Astrocyte of the spinal cord (primary cell): ENCODE results near the gene AKT2.
"Not testable (repeated sequence)": the region's sequence is repeated elsewhere in the genome, so short reads cannot be mapped to it uniquely, and the experiment has no call there.

Source experiments
- DNase-seq: peaks from one replicate; pipeline ENCODE4 v3.0.0; 2011; ENCODE audit warnings: low read depth, low spot score
- H3K4me3 ChIP-seq: 2 replicates; pipeline ENCODE4 v1.5.1; 2011; ENCODE audit warnings: low read depth, mild to moderate bottlenecking, low read length, moderate library complexity
- CTCF ChIP-seq: IDR thresholded peaks from 2 replicates; pipeline ENCODE4 v1.5.1; 2012; ENCODE audit warnings: low read depth, mild to moderate bottlenecking, low read length, inconsistent platforms
- in situ Hi-C: cut with HindIII; loops from 2 replicates; pipeline ENCODE4 v1.10.0; 2017; ENCODE audit warnings: low sequenced_read_pairs

Gene AKT2

DNA sequence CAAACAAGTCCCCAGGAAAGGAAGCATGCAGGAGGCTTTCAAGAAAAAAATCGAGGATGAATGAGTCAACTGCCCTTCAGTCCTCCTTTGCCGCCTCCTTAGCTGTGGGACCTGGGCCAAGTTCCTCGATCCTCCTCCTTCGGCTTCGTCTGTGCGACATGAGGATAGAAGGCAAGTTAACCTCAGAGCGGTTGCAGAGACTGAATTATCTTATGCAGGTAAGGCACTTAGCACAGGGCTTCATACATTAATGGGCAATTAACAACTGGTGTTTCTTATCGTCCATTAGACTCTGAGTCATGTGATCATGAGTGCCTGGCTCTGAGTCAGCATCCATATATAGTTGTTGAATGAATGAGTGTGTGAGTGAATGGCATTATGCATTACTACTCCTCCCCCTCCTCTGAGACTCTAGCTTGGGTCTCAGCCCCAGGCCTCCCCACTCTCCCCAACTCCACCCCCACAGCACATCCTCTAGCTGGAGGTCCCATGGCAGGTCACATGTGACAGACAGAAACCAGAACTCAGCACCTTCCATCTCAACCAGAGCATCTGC, 65.3 kb downstream of the AKT2 start:
- no peak for TF ChIP-seq CTCF
- in situ Hi-C loops, result no loop called here
- H3K4me3 ChIP-seq, result no peak overlapping the region
- DNase-seq, result peak; percentile 69

DNA sequence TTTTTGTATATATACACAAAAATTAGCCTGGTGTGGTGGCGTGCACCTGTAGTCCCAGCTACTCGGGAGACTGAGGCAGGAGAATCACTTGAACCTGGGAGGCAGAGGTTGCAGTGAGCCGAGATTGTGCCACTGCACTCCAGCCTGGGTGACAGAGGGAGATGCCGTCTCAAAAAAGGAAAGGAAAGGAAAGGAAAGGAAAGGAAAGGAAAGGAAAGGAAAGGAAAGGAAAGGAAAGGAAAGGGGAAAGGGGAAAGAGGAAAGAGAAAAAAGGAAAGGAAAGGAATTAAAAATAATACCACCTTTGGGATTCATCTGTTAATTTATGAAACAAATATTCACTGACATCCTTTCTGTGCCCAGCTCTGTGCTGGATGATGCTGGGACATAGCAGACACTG, 66.1 kb downstream of the AKT2 start:
- DNase-seq, in situ Hi-C loops, H3K4me3 ChIP-seq: not testable (repeated sequence)

DNA sequence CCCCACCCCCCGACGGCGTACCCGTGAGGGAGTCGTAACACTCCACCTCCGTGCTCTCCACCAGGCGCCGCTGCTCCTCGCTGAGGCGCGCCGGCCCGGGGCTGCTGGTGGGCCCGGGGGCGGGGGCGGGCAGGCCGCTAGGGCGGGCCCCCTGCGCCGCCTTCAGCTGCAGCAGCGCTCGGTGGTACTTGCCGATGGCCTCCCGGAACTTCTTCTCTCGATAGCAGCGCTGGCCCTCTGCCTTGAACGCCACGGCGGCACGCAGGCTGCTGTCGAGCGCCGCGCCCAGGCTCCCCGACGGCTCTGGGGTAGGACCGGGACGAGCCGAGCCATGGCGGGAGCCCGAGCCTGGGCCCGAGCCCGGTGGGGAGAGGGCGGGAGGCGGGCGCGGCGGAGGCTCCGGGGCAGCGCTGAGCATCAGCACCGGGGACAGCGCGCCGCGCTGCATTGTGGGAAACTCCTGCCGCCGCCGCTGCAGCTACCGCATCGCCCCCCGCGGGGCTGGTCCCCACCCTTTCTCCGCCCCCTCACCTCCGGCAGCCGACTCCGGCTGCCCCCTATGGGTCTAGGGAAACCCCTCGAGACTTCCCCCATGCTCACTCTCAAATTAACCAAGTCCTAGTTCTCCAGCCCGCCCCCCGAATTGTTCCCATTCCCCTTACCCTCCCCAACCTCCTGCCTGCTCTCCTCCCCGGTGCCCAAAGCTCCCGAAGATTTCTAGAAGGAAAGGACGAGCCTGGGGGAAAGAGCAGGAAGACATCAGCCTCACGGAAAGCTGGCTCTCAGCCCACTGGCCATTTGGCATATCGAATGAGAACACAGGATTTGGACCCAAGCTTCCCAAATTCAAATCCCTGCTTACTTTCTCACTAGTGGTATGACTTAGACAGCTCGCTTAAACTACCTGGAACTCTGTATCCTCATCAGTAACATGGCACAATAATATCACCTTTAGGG, 66.9 kb downstream of the AKT2 start, which contains the start of gene TTC9B:
TSS of gene TTC9B (minus strand) at position 451 of the 957 bp plus-strand sequence. CDS start at position 448, 3 bp downstream.
- in situ Hi-C loops, result no loop called here
- no peak for DNase-seq
- no peak for TF ChIP-seq CTCF
- no peak within 1 kb of the TSS for H3K4me3 ChIP-seq

DNA sequence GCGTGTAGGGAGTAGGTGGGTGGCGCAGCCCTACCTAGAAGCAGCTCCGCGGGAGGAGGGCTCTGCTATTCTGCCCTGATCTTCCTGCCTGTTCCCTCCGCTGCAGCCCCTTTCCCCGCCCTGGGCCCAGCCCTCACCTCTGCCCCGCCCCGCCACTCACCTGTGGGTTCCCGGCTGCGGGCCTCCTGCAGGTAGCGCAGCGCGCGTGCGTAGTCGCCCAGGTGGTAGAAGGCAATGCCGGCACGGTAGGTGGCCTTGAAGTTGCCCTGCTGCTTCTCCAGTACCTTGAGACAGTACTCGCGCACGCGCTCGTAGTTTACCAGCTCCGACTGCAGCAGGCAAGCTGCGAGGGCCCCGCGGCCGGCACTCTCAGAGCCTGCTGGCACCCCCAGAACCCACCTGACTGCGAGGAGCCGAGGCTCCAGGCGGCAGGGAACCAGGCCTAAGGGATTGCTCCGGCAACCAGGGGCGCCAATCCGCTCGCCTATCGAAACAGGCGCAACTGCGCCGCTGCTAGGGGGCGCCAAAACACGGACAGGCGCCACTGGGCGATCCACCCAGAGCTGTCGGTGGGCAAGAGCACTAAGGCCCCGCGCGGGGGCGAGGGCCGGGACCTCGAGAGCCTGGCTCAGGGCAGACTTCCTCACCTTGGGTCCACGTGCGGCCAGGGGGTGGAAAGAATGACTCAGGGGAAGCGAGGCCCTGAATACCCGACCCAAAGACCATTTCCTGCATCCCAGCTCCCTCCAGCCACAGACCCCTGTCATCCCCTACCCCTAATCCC, 67.9 kb downstream of the AKT2 start:
- DNase-seq, result no peak
- in situ Hi-C loops, result no loop called here
- TF ChIP-seq CTCF, result peak; percentile 25
- no peak overlapping the region for H3K4me3 ChIP-seq

- TF ChIP-seq CTCF, result no peak
- DNase-seq, result no peak
- no peak overlapping the region for H3K4me3 ChIP-seq
- in situ Hi-C loops, result no loop called here
These were observed 68.4 kb downstream of the AKT2 start for GRCh38 chr19:40216777-40217026.

DNA sequence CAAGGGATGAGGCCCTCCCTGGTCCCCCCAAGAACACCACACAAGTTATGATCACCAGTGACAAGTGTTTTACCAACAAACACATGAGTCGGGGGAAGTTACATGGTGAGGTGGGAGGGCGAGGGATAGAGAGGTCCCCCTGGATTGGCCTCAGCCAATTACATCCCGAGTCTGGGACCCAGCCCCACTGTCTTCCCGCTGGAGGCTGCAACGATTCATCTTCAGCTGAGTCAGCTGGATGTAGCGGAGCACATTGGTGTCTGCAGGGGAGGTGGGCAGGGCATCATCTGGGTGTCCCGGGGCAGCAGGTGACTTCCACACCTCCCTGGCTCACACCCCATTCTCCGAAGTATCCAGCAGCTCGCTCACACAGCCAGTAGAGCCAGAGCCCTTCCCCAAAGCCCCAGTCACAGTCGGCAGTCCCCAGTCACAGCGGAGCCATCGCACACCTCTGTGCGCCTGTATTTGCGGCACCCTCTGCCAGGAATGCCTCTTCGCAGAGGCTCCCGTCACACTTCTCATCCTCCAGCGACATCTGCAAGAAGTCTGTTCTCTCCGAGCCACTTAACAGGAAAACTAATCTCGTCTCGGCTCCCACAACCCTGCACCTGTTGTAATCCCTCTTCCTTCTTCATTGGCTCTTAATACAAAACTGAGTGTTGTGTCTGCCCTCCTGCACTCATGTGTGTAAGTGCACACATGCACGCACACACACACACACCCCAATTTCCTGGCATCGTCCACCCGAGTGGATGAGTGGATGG, 69.0 kb downstream of the AKT2 start:
- in situ Hi-C loops, result no loop called here
- no peak for TF ChIP-seq CTCF
- no peak overlapping the region for H3K4me3 ChIP-seq
- DNase-seq, result no peak
